Mesendoderm (in vitro differentiated cells): ENCODE measurements around the gene CACNA1C.
A peak's percentile ranks its signal among the peaks of the same experiment; 100 is the strongest.

ENCODE experiments used
- DNase-seq: peaks from one replicate; pipeline ENCODE4 v3.0.0; 2013
- H2AK5ac ChIP-seq: 2 replicates; pipeline ENCODE4 v1.6.1; 2013; ENCODE audit warnings: low read length, inconsistent platforms
- H2BK120ac ChIP-seq: 2 replicates; pipeline ENCODE4 v1.6.1; 2013; ENCODE audit warnings: low read depth, mild to moderate bottlenecking, low read length, moderate library complexity, mixed read lengths
- H2BK15ac ChIP-seq: replicated peaks from 2 replicates; pipeline ENCODE4 v1.6.1; 2013; ENCODE audit warnings: low read depth, mild to moderate bottlenecking, moderate library complexity
- H2BK5ac ChIP-seq: 2 replicates; pipeline ENCODE4 v1.6.1; 2013; ENCODE audit warnings: low read length, inconsistent platforms
- H3K18ac ChIP-seq: 2 replicates; pipeline ENCODE4 v1.6.1; 2013; ENCODE audit warnings: mild to moderate bottlenecking, low read length, mixed read lengths
- H3K23ac ChIP-seq: one replicate; pipeline ENCODE4 v1.6.1; 2013; ENCODE audit warnings: low read length
- H3K27ac ChIP-seq: 2 replicates; pipeline ENCODE4 v1.5.1; 2013; ENCODE audit warnings: low read depth, mild to moderate bottlenecking, inconsistent platforms, low read length, moderate library complexity
- H3K27me3 ChIP-seq: 2 replicates; pipeline ENCODE4 v1.6.1; 2013; ENCODE audit warnings: low read length, control low read depth, mild to moderate bottlenecking, inconsistent platforms; ENCODE audit not compliant: insufficient read depth, poor library complexity
- H3K36me3 ChIP-seq: 2 replicates; pipeline ENCODE4 v1.6.1; 2013; ENCODE audit warnings: low read length, inconsistent platforms; ENCODE audit not compliant: control insufficient read depth, insufficient read depth
- H3K4ac ChIP-seq: one replicate; pipeline ENCODE4 v1.6.1; 2013; ENCODE audit warnings: low read depth, mild to moderate bottlenecking, low read length, moderate library complexity
- H3K4me1 ChIP-seq: 2 replicates; pipeline ENCODE4 v1.6.1; 2013; ENCODE audit warnings: low read depth, low read length, inconsistent platforms; ENCODE audit not compliant: control insufficient read depth
- H3K4me2 ChIP-seq: 2 replicates; pipeline ENCODE4 v1.6.1; 2013; ENCODE audit warnings: low read length
- H3K4me3 ChIP-seq: 2 replicates; pipeline ENCODE4 v1.5.1; 2013; ENCODE audit warnings: mild to moderate bottlenecking, low read length
- H3K56ac ChIP-seq: one replicate; pipeline ENCODE4 v1.6.1; 2013; ENCODE audit warnings: low read length
- H3K79me1 ChIP-seq: 2 replicates; pipeline ENCODE4 v1.6.1; 2013; ENCODE audit warnings: low read length, inconsistent platforms
- H3K79me2 ChIP-seq: 2 replicates; pipeline ENCODE4 v1.6.1; 2013; ENCODE audit warnings: mild to moderate bottlenecking, low read length; ENCODE audit not compliant: control insufficient read depth, insufficient read depth
- H3K9ac ChIP-seq: 2 replicates; pipeline ENCODE4 v1.6.1; 2013; ENCODE audit warnings: low read length, inconsistent platforms
- H4K5ac ChIP-seq: one replicate; pipeline ENCODE4 v1.6.1; 2013; ENCODE audit warnings: low read length
- H4K8ac ChIP-seq: one replicate; pipeline ENCODE4 v1.6.1; 2013; ENCODE audit warnings: low read depth, mild to moderate bottlenecking, control low read depth, low read length, moderate library complexity
- WGBS: extraction: QIAGEN DNeasy Blood & Tissue Kit; methylation state at CpG from one replicate; pipeline ENCODE4 v1.1.7; 2013; ENCODE audit warnings: low lambda C conversion rate, missing lambda C conversion rate; ENCODE audit not compliant: insufficient coverage; ENCODE audit errors: extremely low coverage; 5-methylcytosine and 5-hydroxymethylcytosine counted together

The CACNA1C gene

GRCh38 chr12:2169489-2169888 lies 116.7 kb downstream of the CACNA1C start:
- Histone ChIP-seq H3K27ac (no peak overlapping the region), H3K56ac (no peak overlapping the region), H3K79me2 (no peaks in the 10 kb centered on the region), H3K4me2 (no peak overlapping the region), H3K4ac (no peak overlapping the region), H4K5ac (no peak overlapping the region), H3K4me3 (no peak overlapping the region), H2BK15ac (no peak overlapping the region), H2AK5ac (no peak overlapping the region), H2BK120ac (no peak overlapping the region), H3K36me3 (no peaks in the 10 kb centered on the region), H3K27me3 (no peaks in the 10 kb centered on the region), H4K8ac (no peak overlapping the region), H3K4me1 (peaks cover 17% of the 10 kb centered on the region), H3K79me1 (no peaks in the 10 kb centered on the region), H3K23ac (no peak overlapping the region), H2BK5ac (no peak overlapping the region), H3K9ac (no peak overlapping the region), H3K18ac (no peak overlapping the region)
- no peak for DNase-seq
- no CpG with 5 or more reads among the region's 4 CpGs for WGBS

- H3K23ac ChIP-seq = no peak overlapping the region
- DNase-seq = no peak
- H4K5ac ChIP-seq = no peak overlapping the region
- no peak overlapping the region for H2BK15ac ChIP-seq
- no peak overlapping the region for H3K9ac ChIP-seq
- no CpG with 5 or more reads among the region's 2 CpGs for WGBS
- no peak overlapping the region for H4K8ac ChIP-seq
- H3K18ac ChIP-seq = no peak overlapping the region
- H3K27ac ChIP-seq = no peak overlapping the region
- H3K4me2 ChIP-seq = no peak overlapping the region
- H3K4me3 ChIP-seq = no peak overlapping the region
- no peak overlapping the region for H2AK5ac ChIP-seq
- no peaks in the 10 kb centered on the region for H3K36me3 ChIP-seq
- H3K4me1 ChIP-seq = peaks cover 17% of the 10 kb centered on the region
- no peak overlapping the region for H2BK5ac ChIP-seq
- no peak overlapping the region for H2BK120ac ChIP-seq
- no peak overlapping the region for H3K56ac ChIP-seq
- no peak overlapping the region for H3K4ac ChIP-seq
- no peaks in the 10 kb centered on the region for H3K79me2 ChIP-seq
- no peaks in the 10 kb centered on the region for H3K79me1 ChIP-seq
- no peaks in the 10 kb centered on the region for H3K27me3 ChIP-seq
Observed at GRCh38 chr12:2169940-2170339, 117.2 kb downstream of the CACNA1C start.

DNA sequence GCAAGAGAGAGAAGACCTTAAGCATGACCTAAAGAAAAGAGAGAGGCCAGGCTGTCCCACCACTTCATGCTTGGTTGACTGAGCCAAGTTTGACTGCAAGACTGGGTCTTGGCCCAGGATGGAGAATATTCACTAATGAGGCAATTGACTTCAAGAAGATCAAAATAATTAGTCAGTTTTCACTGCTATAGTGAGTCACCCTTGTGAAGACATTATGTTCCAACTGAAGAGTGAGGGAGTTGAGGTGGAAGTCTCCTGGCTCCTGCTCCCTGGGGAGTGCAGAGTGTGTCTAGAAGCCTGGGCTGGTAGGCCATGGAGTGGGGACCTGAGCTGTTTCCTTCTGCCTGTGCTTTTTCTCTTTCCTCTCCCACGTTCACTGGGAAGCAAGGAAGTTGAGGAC lies 117.6 kb downstream of the CACNA1C start:
- no peak overlapping the region for H2BK5ac ChIP-seq
- WGBS = no CpG with 5 or more reads among the region's 1 CpG

DNA sequence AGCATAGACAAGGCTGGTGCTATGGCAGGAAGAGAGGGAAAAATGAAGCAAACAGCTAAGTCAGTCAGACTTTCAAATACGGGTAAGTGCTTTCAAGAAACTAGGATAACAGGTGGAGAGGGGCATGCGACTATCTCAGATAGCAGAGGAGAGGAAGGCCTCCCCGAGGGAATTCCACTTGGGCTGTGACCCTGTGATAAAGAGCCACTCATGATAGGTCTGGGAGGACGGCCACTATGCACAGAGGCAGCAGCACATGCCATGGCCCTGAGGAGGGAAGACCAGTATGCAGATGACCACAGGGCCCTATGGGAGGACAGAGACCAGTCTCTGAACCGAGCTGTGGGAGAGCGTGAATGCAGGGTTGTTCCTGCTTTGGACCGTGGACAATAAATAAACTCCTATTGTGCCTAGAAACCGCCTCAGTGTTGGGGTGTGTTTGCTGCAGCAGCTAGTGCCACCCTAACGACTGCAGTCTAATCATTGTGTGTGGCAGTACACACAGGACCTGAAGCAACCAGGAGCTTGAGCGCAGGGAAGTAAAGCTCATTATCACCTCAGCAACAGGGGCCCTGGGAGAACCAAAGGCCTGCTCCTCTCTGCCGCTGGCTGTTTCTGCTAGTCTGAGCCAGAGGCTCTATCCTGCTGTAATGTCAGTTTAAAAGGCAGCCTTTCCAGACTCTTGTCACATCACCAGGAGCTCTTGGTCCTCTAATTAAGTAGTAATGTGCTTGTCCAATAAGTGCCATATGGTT lies 119.1 kb downstream of the CACNA1C start:
- Histone ChIP-seq H3K27ac (no peak overlapping the region), H4K8ac (no peak overlapping the region), H3K56ac (peak overlapping the region; percentile 69), H3K36me3 (no peaks in the 10 kb centered on the region), H3K79me1 (no peaks in the 10 kb centered on the region), H3K4me1 (peaks cover 17% of the 10 kb centered on the region), H2AK5ac (peak overlapping the region; percentile 14), H4K5ac (no peak overlapping the region), H3K4me3 (no peak overlapping the region), H3K27me3 (no peaks in the 10 kb centered on the region), H3K23ac (no peak overlapping the region), H3K4me2 (no peak overlapping the region), H3K4ac (no peak overlapping the region), H2BK120ac (no peak overlapping the region), H3K9ac (no peak overlapping the region), H2BK5ac (peak overlapping the region; percentile 75), H2BK15ac (no peak overlapping the region), H3K18ac (no peak overlapping the region), H3K79me2 (no peaks in the 10 kb centered on the region)
- no CpG with 5 or more reads among the region's 11 CpGs for WGBS
- peak; percentile 89 for DNase-seq

More for the DNA sequence above, 117.6 kb downstream of the CACNA1C start:
- Histone ChIP-seq H3K4me2 (no peak overlapping the region), H4K5ac (no peak overlapping the region), H2BK120ac (no peak overlapping the region), H3K27me3 (no peaks in the 10 kb centered on the region), H3K56ac (peak overlapping the region; percentile 58), H3K23ac (no peak overlapping the region), H3K4me3 (no peak overlapping the region), H3K79me2 (no peaks in the 10 kb centered on the region), H3K4ac (no peak overlapping the region), H3K36me3 (no peaks in the 10 kb centered on the region), H2BK15ac (no peak overlapping the region), H4K8ac (no peak overlapping the region), H3K9ac (no peak overlapping the region), H3K4me1 (peaks cover 17% of the 10 kb centered on the region), H3K18ac (no peak overlapping the region), H3K27ac (no peak overlapping the region), H2AK5ac (peak overlapping the region; percentile 56), H3K79me1 (no peaks in the 10 kb centered on the region)
- no peak for DNase-seq

DNA sequence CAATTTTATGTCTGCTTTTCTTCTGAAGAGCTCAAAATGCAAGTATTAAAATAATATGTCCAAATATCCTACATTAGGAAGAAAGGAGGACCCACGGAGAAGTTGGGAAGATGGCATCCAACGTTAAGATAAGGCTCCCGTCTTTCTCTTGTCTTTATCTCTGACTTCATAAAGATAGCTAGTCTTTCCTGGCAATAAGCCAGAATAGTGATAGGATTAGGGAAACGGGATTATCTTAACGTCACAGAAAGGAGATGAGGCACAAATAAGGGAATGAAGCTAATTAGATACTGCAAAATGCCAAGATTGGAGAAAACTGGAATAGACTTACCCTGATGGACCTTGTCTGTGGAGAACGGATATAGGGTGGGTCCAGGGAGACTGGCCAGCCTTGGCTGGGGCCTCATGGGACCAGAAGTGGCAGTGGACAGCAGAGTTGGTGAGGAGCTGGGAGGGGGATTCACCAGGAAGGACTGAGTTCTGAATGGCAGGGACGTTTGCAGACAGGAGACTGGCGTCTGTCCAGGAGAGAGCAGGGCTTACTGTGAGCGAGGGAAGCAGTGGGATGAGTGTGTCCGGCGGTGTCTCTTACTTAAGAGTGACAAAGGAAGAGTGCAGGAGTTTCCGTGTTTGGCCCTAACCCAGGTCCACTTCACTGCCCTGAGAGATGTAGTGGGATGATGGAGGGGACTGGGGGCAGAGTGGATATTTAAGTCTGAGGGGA lies 119.9 kb downstream of the CACNA1C start:
- no CpG with 5 or more reads among the region's 12 CpGs for WGBS
- Histone ChIP-seq H3K27ac (peak overlapping the region; percentile 53), H3K4me2 (no peak overlapping the region), H3K4me1 (peaks cover 17% of the 10 kb centered on the region), H3K79me1 (no peaks in the 10 kb centered on the region), H3K36me3 (no peaks in the 10 kb centered on the region), H3K9ac (no peak overlapping the region), H3K18ac (no peak overlapping the region), H3K56ac (peak overlapping the region; percentile 10), H2BK15ac (no peak overlapping the region), H2BK5ac (peak overlapping the region; percentile 76), H2BK120ac (no peak overlapping the region), H3K4me3 (no peak overlapping the region), H3K4ac (no peak overlapping the region), H3K79me2 (no peaks in the 10 kb centered on the region), H2AK5ac (no peak overlapping the region), H4K5ac (no peak overlapping the region), H4K8ac (no peak overlapping the region), H3K27me3 (no peaks in the 10 kb centered on the region), H3K23ac (peak overlapping the region; percentile 31)
- peak; percentile 89 for DNase-seq
